Naive thymus-derived CD4-positive, alpha-beta T cell (primary cell): Measurements from ENCODE around the gene C5AR2. TPM values are rescaled to one million over a fixed set of nuclear protein-coding genes. Genes with fewer than 3 reads are reported as not detected.
A peak's percentile ranks its signal among the peaks of the same experiment; 100 is the strongest.

ENCODE experiments used
- ATAC-seq: fragments of 150-1000 bp; cut with Tn5 transposase; 2 replicates; pipeline ENCODE4 v1.10.0; 2021; ENCODE audit warnings: mild to moderate bottlenecking, moderate library complexity
- CTCF ChIA-PET: fragments of 350-600 bp; sonication (Branson Sonifier 250); formaldehyde crosslinking; loops from one replicate; lab custom pipeline; 2021; ENCODE audit warnings: antibody characterized with exemption; lab: Charles Lee
- POLR2A ChIA-PET: fragments of 350-600 bp; sonication (Branson Sonifier 250); formaldehyde crosslinking; loops from one replicate; lab custom pipeline; 2021; ENCODE audit warnings: antibody characterized with exemption, inconsistent platforms; lab: Charles Lee
- DNase-seq, 9 donors: peaks; one replicate each; pipeline versions ENCODE4 v3.0.0 to v3.0.0-alpha.2; 2020 to 2022; ENCODE audit warnings: mixed read lengths in 1 of 9
- H3K27ac ChIP-seq: one replicate; pipeline ENCODE4 v1.7.0; 2013; ENCODE audit warnings: mild to moderate bottlenecking, low read depth, low read length, moderate library complexity
- H3K27me3 ChIP-seq, 2 donors: one replicate each; pipeline ENCODE4 v1.7.0; 2013; ENCODE audit warnings: low read length in 2 of 2, mild to moderate bottlenecking in 2 of 2, moderate library complexity in 2 of 2; ENCODE audit not compliant: control insufficient read depth in 2 of 2, insufficient read depth in 2 of 2
- H3K36me3 ChIP-seq, 3 experiments: 1 replicate in 2 of 3; 2 replicates in 1 of 3; pipeline ENCODE4 v1.7.0; 2013; ENCODE audit warnings: low read length in 3 of 3, mild to moderate bottlenecking in 3 of 3, moderate library complexity in 1 of 3; ENCODE audit not compliant: insufficient read depth in 3 of 3, control insufficient read depth in 2 of 3
- H3K4me1 ChIP-seq, 2 donors: one replicate each; pipeline ENCODE4 v1.7.0; 2013; ENCODE audit warnings: low read length in 2 of 2, mild to moderate bottlenecking in 2 of 2, moderate library complexity in 1 of 2; ENCODE audit not compliant: control insufficient read depth in 2 of 2, insufficient read depth in 2 of 2
- H3K4me3 ChIP-seq: 2 replicates; pipeline ENCODE4 v1.7.0; 2013; ENCODE audit warnings: mild to moderate bottlenecking, low read length
- H3K9me3 ChIP-seq, 3 experiments: 1 replicate in 2 of 3; 2 replicates in 1 of 3; pipeline ENCODE4 v1.7.0; 2013; ENCODE audit warnings: low read length in 3 of 3; ENCODE audit not compliant: control insufficient read depth in 2 of 3
- H3K27ac Mint-ChIP-seq, 9 donors: one replicate each; pipeline ENCODE4 v1.8.0; 2020 to 2022; ENCODE audit warnings: mixed read lengths in 9 of 9, mild to moderate bottlenecking in 8 of 9, moderate library complexity in 5 of 9, inconsistent platforms in 2 of 9
- H3K27me3 Mint-ChIP-seq, 5 donors: one replicate each; pipeline ENCODE4 v1.8.0; 2021 to 2022; ENCODE audit warnings: mixed read lengths in 5 of 5, mild to moderate bottlenecking in 1 of 5
- H3K36me3 Mint-ChIP-seq, 5 donors: one replicate each; pipeline ENCODE4 v1.8.0; 2020 to 2022; ENCODE audit warnings: mixed read lengths in 5 of 5, mild to moderate bottlenecking in 3 of 5, inconsistent platforms in 1 of 5
- H3K4me1 Mint-ChIP-seq, 7 donors: one replicate each; pipeline ENCODE4 v1.8.0; 2020 to 2022; ENCODE audit warnings: mixed read lengths in 7 of 7, mild to moderate bottlenecking in 3 of 7, inconsistent platforms in 1 of 7
- H3K4me3 Mint-ChIP-seq, 10 donors: one replicate each; pipeline ENCODE4 v1.8.0; 2020 to 2022; ENCODE audit warnings: mild to moderate bottlenecking in 10 of 10, mixed read lengths in 10 of 10, moderate library complexity in 6 of 10, inconsistent platforms in 2 of 10
- H3K9me3 Mint-ChIP-seq, 11 donors: one replicate each; pipeline ENCODE4 v1.8.0; 2020 to 2022; ENCODE audit warnings: mixed read lengths in 11 of 11, mild to moderate bottlenecking in 4 of 11, inconsistent platforms in 1 of 11, moderate library complexity in 1 of 11
- intact Hi-C, 2 donors: fragments of 100-400 bp; cut with micrococcal nuclease; formaldehyde crosslinking; loops; one replicate each; pipeline ENCODE4 v1.15.1; 2023
- polyA plus RNA-seq, 2 donors: library from polyadenylated mRNA; unstranded; fragments of 300-500 nt; fragmentation: Illumina TruSeq; gene quantifications; one replicate each; pipeline ENCODE4 v1.2.3, GENCODE V29; 2021
- total RNA-seq, 6 experiments: library from RNA in 5 of 6; stranded (reverse) in 5 of 6; gene quantifications; 1 replicate in 5 of 6; 2 replicates in 1 of 6; pipeline ENCODE4 v1.2.3 and lab custom pipeline; 2021 to 2026

C5AR2 gene
- total and polyA plus RNA-seq, 7 experiments from 2014 or later = 0.14 to 16.8 (median 0.34) TPM; not detected in 2

DNA sequence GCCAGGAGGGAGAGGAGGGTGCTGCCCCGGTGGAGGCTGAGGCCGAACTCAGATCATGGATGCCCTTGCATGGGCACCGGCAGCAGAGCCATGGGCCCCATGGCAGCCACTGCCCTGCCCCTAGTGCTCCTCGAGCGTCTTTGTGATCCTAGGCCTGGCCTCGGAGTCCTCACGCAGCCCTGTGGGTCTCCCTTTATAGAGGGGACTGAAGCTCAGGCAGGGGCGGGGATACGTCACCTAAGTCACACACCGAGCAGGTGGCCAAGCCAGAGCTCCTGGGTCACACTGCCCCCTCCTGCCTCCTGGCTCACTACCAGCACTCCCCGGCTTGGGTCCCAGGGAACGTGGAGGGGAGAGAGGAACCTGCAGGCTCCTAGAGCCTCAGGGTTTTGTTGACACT lies 45.8 kb downstream of the C5AR2 start:
- H3K4me1 Mint-ChIP-seq = peaks cover 8 to 13% (median 12%) of the 10 kb centered on the region in 7 donors
- Histone ChIP-seq H3K27me3 (no peaks in the 10 kb centered on the region), H3K27ac (no peak overlapping the region), H3K4me3 (no peak overlapping the region), H3K9me3 (no peaks in the 10 kb centered on the region), H3K4me1 (peaks cover 9 to 19% of the 10 kb centered on the region in 2 donors), H3K36me3 (peaks cover 0 to 92% (median 15%) of the 10 kb centered on the region in 3 experiments)
- ATAC-seq (no peak), DNase-seq (no peak)
- H3K4me3 Mint-ChIP-seq = no peak overlapping the region
- H3K27me3 Mint-ChIP-seq = no peaks in the 10 kb centered on the region
- ChIA-PET POLR2A (no interaction called here), CTCF (no interaction called here)
- H3K36me3 Mint-ChIP-seq = peaks cover 5 to 31% (median 12%) of the 10 kb centered on the region in 5 donors
- H3K9me3 Mint-ChIP-seq = no peaks in the 10 kb centered on the region
- no peak overlapping the region for H3K27ac Mint-ChIP-seq
- intact Hi-C loops = no loop called here

DNA sequence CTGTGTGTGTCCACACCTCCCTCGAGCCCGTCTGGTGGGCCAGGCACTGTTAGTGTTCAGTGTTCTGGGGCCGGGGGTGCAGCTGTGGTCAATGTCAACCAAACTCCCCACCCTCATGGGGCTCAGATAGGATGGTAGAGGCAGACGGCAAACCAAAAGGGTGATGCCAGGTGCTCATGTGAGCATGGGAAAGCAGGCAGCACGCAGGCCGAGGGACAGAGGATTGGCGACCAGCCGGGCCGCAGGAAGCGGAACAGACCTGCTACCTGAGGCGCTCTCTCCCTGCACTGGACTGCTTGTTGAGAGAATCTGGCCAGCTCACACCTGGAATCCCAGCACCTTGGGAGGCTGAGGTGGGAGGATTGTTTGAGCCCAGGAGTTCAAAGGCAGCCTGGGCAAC lies 46.3 kb downstream of the C5AR2 start:
- Histone ChIP-seq H3K4me3 (no peak overlapping the region), H3K4me1 (peaks cover 9 to 19% of the 10 kb centered on the region in 2 donors), H3K27ac (no peak overlapping the region), H3K27me3 (no peaks in the 10 kb centered on the region), H3K36me3 (peaks cover 0 to 87% (median 15%) of the 10 kb centered on the region in 3 experiments), H3K9me3 (no peaks in the 10 kb centered on the region)
- no peak for DNase-seq
- Mint-ChIP-seq H3K27me3 (no peaks in the 10 kb centered on the region), H3K4me1 (peaks cover 11 to 17% (median 15%) of the 10 kb centered on the region in 7 donors), H3K4me3 (no peak overlapping the region), H3K9me3 (no peaks in the 10 kb centered on the region), H3K36me3 (peaks cover 5 to 31% (median 12%) of the 10 kb centered on the region in 5 donors), H3K27ac (no peak overlapping the region)
- intact Hi-C loops = no loop called here
- no peak for ATAC-seq
- CTCF ChIA-PET = no interaction called here
- POLR2A ChIA-PET = no interaction called here

DNA sequence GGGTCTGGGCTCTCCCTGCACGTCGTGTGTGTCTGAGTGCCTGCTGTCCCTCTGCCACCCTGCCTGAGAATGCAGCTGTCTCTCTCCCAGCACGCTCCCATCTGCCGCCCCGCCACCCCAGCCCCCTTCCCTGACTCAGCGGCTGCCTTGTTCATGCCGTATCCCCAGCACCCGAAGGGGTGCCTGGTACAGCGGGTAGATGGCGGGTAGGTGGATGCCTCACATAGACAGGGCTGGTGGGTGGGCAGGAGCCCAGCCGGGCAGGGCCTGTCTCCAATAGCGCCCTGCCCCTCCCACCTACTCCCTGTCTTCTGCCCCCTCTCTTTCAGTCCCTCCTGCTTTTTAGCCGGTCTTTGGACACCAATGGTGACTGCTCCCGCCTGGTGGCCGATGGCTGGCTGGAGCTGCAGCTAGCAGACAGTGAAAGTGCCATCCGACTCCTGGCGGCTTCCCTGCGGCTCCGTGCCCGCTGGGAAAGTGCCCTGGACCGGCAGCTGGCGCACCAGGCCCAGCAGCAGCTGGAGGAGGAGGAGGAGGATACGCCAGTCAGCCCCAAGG lies 47.5 kb downstream of the C5AR2 start:
- H3K36me3 ChIP-seq = peaks cover 0 to 75% (median 15%) of the 10 kb centered on the region in 3 experiments
- H3K9me3 ChIP-seq = no peaks in the 10 kb centered on the region
- Mint-ChIP-seq H3K9me3 (no peaks in the 10 kb centered on the region), H3K4me1 (peaks cover 13 to 20% (median 17%) of the 10 kb centered on the region in 7 donors), H3K4me3 (no peak overlapping the region), H3K36me3 (peaks cover 5 to 30% (median 12%) of the 10 kb centered on the region in 5 donors), H3K27ac (no peak overlapping the region), H3K27me3 (no peaks in the 10 kb centered on the region)
- H3K4me1 ChIP-seq = peaks cover 9 to 19% of the 10 kb centered on the region in 2 donors
- intact Hi-C loops = no loop called here
- CTCF ChIA-PET = no interaction called here
- H3K27me3 ChIP-seq = no peaks in the 10 kb centered on the region
- DNase-seq (no peak), ATAC-seq (no peak)
- no peak overlapping the region for H3K4me3 ChIP-seq
- H3K27ac ChIP-seq = no peak overlapping the region
- POLR2A ChIA-PET = no interaction called here

DNA sequence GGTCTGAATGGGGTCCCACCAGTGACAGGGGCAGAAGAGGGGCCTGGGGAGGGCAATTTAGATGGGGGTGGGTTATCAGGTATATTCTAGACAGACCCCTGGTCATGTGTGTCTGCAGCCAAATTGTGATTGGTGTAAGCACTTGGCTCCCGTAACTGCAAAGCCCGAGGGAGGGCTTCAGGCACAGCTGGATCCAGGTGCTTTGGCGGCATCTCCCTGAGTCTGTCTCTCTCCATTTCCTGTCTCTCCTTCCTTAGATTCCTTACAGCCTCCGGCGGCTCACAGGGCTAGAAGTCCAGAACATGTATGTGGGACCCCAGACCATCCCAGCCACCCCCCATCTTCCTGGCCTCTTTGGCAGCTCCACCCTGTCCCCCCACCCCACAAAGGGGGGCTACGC lies 48.6 kb downstream of the C5AR2 start:
- H3K27ac ChIP-seq = no peak overlapping the region
- H3K27me3 ChIP-seq = no peaks in the 10 kb centered on the region
- no peaks in the 10 kb centered on the region for H3K9me3 Mint-ChIP-seq
- DNase-seq (no peak), ATAC-seq (no peak)
- intact Hi-C loops = no loop called here
- peaks cover 0 to 64% (median 10%) of the 10 kb centered on the region in 3 experiments for H3K36me3 ChIP-seq
- peaks cover 9 to 19% of the 10 kb centered on the region in 2 donors for H3K4me1 ChIP-seq
- no peak overlapping the region for H3K4me3 Mint-ChIP-seq
- ChIA-PET POLR2A (no interaction called here), CTCF (no interaction called here)
- H3K27ac Mint-ChIP-seq = peak overlapping the region in 3 of 9 donors; percentile 44 to 70 (median 54)
- H3K4me1 Mint-ChIP-seq = peaks cover 13 to 20% (median 17%) of the 10 kb centered on the region in 7 donors
- H3K36me3 Mint-ChIP-seq = peaks cover 5 to 27% (median 11%) of the 10 kb centered on the region in 5 donors
- no peaks in the 10 kb centered on the region for H3K9me3 ChIP-seq
- H3K4me3 ChIP-seq = no peak overlapping the region
- no peaks in the 10 kb centered on the region for H3K27me3 Mint-ChIP-seq

DNA sequence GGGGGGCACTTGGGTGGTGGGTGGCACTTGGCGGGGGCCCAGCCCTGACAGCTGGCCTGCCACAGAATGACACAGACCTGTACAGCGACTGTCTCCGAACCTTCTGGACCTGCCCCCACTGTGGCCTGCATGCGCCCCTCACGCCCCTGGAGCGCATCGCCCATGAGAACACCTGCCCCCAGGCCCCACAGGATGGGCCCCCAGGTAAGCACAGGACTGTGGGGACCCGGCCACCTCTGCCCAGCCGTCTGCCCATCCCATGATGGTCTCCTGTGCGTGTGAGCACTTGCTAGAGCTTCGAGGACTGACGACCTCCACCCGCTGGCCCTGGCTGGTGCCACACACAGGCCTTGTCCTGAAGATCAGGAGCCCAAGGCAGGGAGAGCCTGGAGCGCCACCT lies 49.1 kb downstream of the C5AR2 start:
- Mint-ChIP-seq H3K9me3 (no peaks in the 10 kb centered on the region), H3K27ac (peak overlapping the region in 6 of 9 donors; percentile 63 to 85 (median 78)), H3K4me1 (peaks cover 13 to 20% (median 17%) of the 10 kb centered on the region in 7 donors), H3K36me3 (peaks cover 5 to 24% (median 11%) of the 10 kb centered on the region in 5 donors), H3K27me3 (no peaks in the 10 kb centered on the region), H3K4me3 (no peak overlapping the region)
- Histone ChIP-seq H3K9me3 (no peaks in the 10 kb centered on the region), H3K27me3 (no peaks in the 10 kb centered on the region), H3K4me1 (peaks cover 9 to 19% of the 10 kb centered on the region in 2 donors), H3K4me3 (no peak overlapping the region), H3K36me3 (peaks cover 0 to 59% (median 10%) of the 10 kb centered on the region in 3 experiments), H3K27ac (peak overlapping the region; percentile 47)
- ChIA-PET POLR2A (no interaction called here), CTCF (no interaction called here)
- DNase-seq (no peak), ATAC-seq (no peak)
- intact Hi-C loops = no loop called here

DNA sequence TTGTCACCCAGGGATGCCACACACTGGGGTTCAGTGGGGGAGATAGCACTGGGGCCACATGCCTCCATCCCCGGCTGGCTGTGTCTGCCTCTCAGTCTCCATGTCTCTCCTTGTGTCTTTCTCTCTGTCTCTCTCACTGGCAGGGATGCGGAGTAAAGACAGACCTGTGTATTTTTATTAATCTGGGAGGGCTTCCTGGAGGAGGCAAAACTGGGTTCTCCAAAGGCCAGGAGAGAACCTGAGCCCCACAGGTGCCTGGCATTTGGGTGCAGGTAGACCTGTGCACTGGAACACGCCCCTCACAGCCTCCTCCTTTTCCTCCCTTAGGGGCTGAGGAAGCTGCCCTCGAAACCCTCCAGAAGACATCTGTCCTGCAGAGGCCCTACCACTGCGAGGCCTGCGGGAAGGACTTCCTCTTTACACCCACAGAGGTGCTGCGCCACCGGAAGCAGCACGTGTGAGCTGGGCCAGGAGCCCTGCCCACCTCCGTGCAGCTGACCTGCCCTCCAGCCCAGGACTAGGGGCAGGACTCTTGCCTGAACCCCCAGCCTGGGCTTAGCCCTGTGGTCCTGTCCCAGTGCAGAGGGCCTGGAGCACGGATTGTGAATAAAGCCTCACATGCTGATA lies 49.8 kb downstream of the C5AR2 start:
- H3K9me3 ChIP-seq = no peaks in the 10 kb centered on the region
- ChIA-PET CTCF (interaction anchor here (0.8 kb wide), 1 partner anchor 10 kb away, joined by 4 read pairs; no protein-coding TSS in a partner anchor), POLR2A (no interaction called here)
- peaks cover 9 to 19% of the 10 kb centered on the region in 2 donors for H3K4me1 ChIP-seq
- H3K36me3 ChIP-seq = peaks cover 0 to 52% (median 6%) of the 10 kb centered on the region in 3 experiments
- H3K27ac ChIP-seq = peak overlapping the region; percentile 47
- Mint-ChIP-seq H3K36me3 (peaks cover 5 to 22% (median 11%) of the 10 kb centered on the region in 5 donors), H3K27me3 (no peaks in the 10 kb centered on the region), H3K4me1 (peaks cover 13 to 20% (median 17%) of the 10 kb centered on the region in 7 donors), H3K4me3 (peak overlapping the region in 2 of 10 donors; percentile 20 to 24), H3K9me3 (no peaks in the 10 kb centered on the region), H3K27ac (peak overlapping the region in 8 of 9 donors; percentile 63 to 85 (median 78))
- intact Hi-C loops = no loop called here
- H3K27me3 ChIP-seq = no peaks in the 10 kb centered on the region
- ATAC-seq (peak; percentile 71), DNase-seq (peak in 1 of 9 donors; percentile 24)
- H3K4me3 ChIP-seq = no peak overlapping the region
